C4-2B (cell line): ENCODE measurements around the gene SPC25.

Experiments
- ZFX ChIP-seq: fragments of 450-650 bp; IDR thresholded peaks from 2 replicates; pipeline ENCODE4 v1.6.1; 2017
- TF ChIP-seq, protein P1 (sequence below): fragments of 450-650 bp; conservative IDR thresholded peaks from 2 replicates; pipeline ENCODE4 v1.5.1; 2017; ENCODE audit warnings: mild to moderate bottlenecking

DNA sequence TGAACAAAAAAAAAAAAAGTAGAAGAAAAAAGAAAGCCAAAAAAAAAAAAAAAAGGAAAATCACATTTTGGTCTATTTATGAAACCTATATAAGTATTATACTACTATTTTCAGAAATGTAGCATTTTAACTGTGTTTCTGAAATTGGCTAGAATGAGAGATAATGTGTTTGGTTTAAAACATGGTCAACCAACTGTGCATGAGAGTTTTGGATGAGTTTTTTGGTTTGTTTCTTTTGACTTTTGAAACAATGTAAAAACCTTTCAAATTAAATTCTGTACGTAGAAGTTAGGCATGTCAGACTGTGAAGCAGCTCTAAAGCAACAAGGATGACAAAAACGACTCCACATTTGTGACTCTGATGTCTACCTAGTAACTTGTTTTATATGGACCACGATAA, 34.6 kb downstream of the SPC25 start:
- no peak for TF ChIP-seq ZFX
- TF ChIP-seq, protein P1, sequence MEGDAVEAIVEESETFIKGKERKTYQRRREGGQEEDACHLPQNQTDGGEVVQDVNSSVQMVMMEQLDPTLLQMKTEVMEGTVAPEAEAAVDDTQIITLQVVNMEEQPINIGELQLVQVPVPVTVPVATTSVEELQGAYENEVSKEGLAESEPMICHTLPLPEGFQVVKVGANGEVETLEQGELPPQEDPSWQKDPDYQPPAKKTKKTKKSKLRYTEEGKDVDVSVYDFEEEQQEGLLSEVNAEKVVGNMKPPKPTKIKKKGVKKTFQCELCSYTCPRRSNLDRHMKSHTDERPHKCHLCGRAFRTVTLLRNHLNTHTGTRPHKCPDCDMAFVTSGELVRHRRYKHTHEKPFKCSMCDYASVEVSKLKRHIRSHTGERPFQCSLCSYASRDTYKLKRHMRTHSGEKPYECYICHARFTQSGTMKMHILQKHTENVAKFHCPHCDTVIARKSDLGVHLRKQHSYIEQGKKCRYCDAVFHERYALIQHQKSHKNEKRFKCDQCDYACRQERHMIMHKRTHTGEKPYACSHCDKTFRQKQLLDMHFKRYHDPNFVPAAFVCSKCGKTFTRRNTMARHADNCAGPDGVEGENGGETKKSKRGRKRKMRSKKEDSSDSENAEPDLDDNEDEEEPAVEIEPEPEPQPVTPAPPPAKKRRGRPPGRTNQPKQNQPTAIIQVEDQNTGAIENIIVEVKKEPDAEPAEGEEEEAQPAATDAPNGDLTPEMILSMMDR: no peak
